Mesenteric fat pad (tissue), 1 donor: ENCODE data around the gene FAM171A2. TPM values are rescaled to one million over a fixed set of nuclear protein-coding genes. Genes with fewer than 3 reads are reported as not detected.

ENCODE experiments used
- DNase-seq: peaks from one replicate; pipeline ENCODE4 v3.0.0-alpha.2; 2020; ENCODE audit warnings: low spot score
- total RNA-seq: library from RNA; stranded (reverse); fragmentation: NEBNext Ultra II Directional; extraction: Animal tissue kit (Norgen Biotek cat#: 25700); gene quantifications from one replicate; pipeline ENCODE4 v1.2.1, GENCODE V29; 2021
- donor health status: DM: yes; HTN: yes; CAD: no.

FAM171A2 gene
- total RNA-seq, 1 donor from 2014 or later, result 3.0 TPM

GRCh38 chr17:44323359-44324091 is 40.1 kb downstream of the FAM171A2 start:
- DNase-seq, result no peak

GRCh38 chr17:44322236-44322895 is 41.3 kb downstream of the FAM171A2 start:
- DNase-seq, result no peak

- no peak for DNase-seq
Measured at GRCh38 chr17:44321246-44322120, 42.2 kb downstream of the FAM171A2 start.

- DNase-seq, result no peak
Measured at GRCh38 chr17:44320066-44320465, 43.6 kb downstream of the FAM171A2 start.

- no peak for DNase-seq
Measured at GRCh38 chr17:44318077-44318892, 45.4 kb downstream of the FAM171A2 start.

GRCh38 chr17:44317545-44317944 is 46.1 kb downstream of the FAM171A2 start:
- DNase-seq, result no peak

GRCh38 chr17:44315760-44316731 is 47.6 kb downstream of the FAM171A2 start:
- DNase-seq, result no peak

- no peak for DNase-seq
Measured at GRCh38 chr17:44314869-44315661, 48.6 kb downstream of the FAM171A2 start.

GRCh38 chr17:44314524-44314868 is 49.2 kb downstream of the FAM171A2 start:
- no peak for DNase-seq

- DNase-seq, result no peak
Measured at GRCh38 chr17:44314031-44314430, 49.6 kb downstream of the FAM171A2 start.

- no peak for DNase-seq
Measured at GRCh38 chr17:44312396-44313104, 51.1 kb downstream of the FAM171A2 start.

GRCh38 chr17:44311562-44312181 is 52.0 kb downstream of the FAM171A2 start:
- DNase-seq, result no peak

- DNase-seq, result no peak
Measured at GRCh38 chr17:44310609-44311376, 52.9 kb downstream of the FAM171A2 start.

- no peak for DNase-seq
Measured at GRCh38 chr17:44310188-44310587, 53.5 kb downstream of the FAM171A2 start.

- no peak for DNase-seq
Measured at GRCh38 chr17:44309472-44309871, 54.2 kb downstream of the FAM171A2 start.

- DNase-seq, result no peak
Measured at GRCh38 chr17:44308865-44309264, 54.8 kb downstream of the FAM171A2 start.

- peak; percentile 93 for DNase-seq
Measured at GRCh38 chr17:44308320-44308818, 55.3 kb downstream of the FAM171A2 start, which contains the start of gene RUNDC3A. RUNDC3A (plus strand) TSS chr17:44308601; CDS start chr17:44308833, 232 bp downstream.
